ENCODE results near the gene COX20.

- TF ChIP-seq ZNF274 (IDR thresholded peaks at IDR 0.05; ENCODE audit: low read depth, low read length), result no peak
- no peak for TF ChIP-seq YY1 (IDR thresholded peaks at IDR 0.05; ENCODE audit: insufficient read depth, insufficient read length)
- TF ChIP-seq SUZ12 (IDR thresholded peaks at IDR 0.05; ENCODE audit: extremely low read depth, insufficient read depth, insufficient read length), result no peak
Observed at GRCh38 chr1:244794071-244794470, 41.4 kb upstream of the COX20 start.
